ENCODE results near the gene KRTAP12-1. TPM values are rescaled to one million over a fixed set of nuclear protein-coding genes. Genes with fewer than 3 reads are reported as not detected.

The KRTAP12-1 gene
- total RNA-seq, 1 experiment from 2014 or later: not detected

- Histone ChIP-seq H3K36me3 (ENCODE audit: low read depth) (no peaks in the 10 kb centered on the region), H3K27ac (no peak overlapping the region), H4K20me1 (ENCODE audit: insufficient read depth) (no peaks in the 10 kb centered on the region), H3K27me3 (ENCODE audit: insufficient read depth, low read depth) (peaks cover 72% of the 10 kb centered on the region), H3K4me2 (no peak overlapping the region), H3K79me2 (ENCODE audit: low read depth) (no peaks in the 10 kb centered on the region), H3K4me1 (replicated peaks; ENCODE audit: insufficient read depth) (no peaks in the 10 kb centered on the region), H3K9me3 (ENCODE audit: insufficient read depth, low read depth) (no peaks in the 10 kb centered on the region), H3K4me3 (no peak overlapping the region), H3F3A (ENCODE audit: insufficient read depth, low read depth) (no peaks in the 10 kb centered on the region), H3K9me2 (ENCODE audit: insufficient read depth) (no peaks in the 10 kb centered on the region), H2AFZ (no peak overlapping the region)
- DNase-seq: no peak
- intact Hi-C loops (cut with micrococcal nuclease; ENCODE audit: unreplicated experiment): no loop called here
- TF ChIP-seq EZH2 (IDR thresholded peaks at IDR 0.05; ENCODE audit: low read depth) (no peak), CTCF (conservative IDR thresholded peaks at IDR 0.05) (no peak)
- ChIA-PET CTCF (no interaction called here), POLR2A (ENCODE audit: unreplicated experiment) (no interaction called here)
- no TSS peak for BruUV-seq (replicated peaks)
Observed at GRCh38 chr21:44727321-44727720, 45.4 kb upstream of the KRTAP12-1 start.

- H3K36me3 ChIP-seq (ENCODE audit: low read depth): no peaks in the 10 kb centered on the region
- H3K27me3 ChIP-seq (ENCODE audit: insufficient read depth, low read depth): peaks cover 68% of the 10 kb centered on the region
- no peak for TF ChIP-seq EZH2 (IDR thresholded peaks at IDR 0.05; ENCODE audit: low read depth)
- TF ChIP-seq CTCF (conservative IDR thresholded peaks at IDR 0.05): no peak
- H3K4me1 ChIP-seq (replicated peaks; ENCODE audit: insufficient read depth): no peaks in the 10 kb centered on the region
- no TSS peak for BruUV-seq (replicated peaks)
- no peaks in the 10 kb centered on the region for H3K9me2 ChIP-seq (ENCODE audit: insufficient read depth)
- H3K9me3 ChIP-seq (ENCODE audit: insufficient read depth, low read depth): no peaks in the 10 kb centered on the region
- POLR2A ChIA-PET (ENCODE audit: unreplicated experiment): no interaction called here
- H2AFZ ChIP-seq: no peak overlapping the region
- H4K20me1 ChIP-seq (ENCODE audit: insufficient read depth): no peaks in the 10 kb centered on the region
- no peak overlapping the region for H3K4me3 ChIP-seq
- H3K27ac ChIP-seq: no peak overlapping the region
- intact Hi-C loops (cut with micrococcal nuclease; ENCODE audit: unreplicated experiment): no loop called here
- CTCF ChIA-PET: no interaction called here
- no peaks in the 10 kb centered on the region for H3K79me2 ChIP-seq (ENCODE audit: low read depth)
- H3F3A ChIP-seq (ENCODE audit: insufficient read depth, low read depth): no peaks in the 10 kb centered on the region
- no peak overlapping the region for H3K4me2 ChIP-seq
- DNase-seq: no peak
Observed at GRCh38 chr21:44726826-44727225, 44.9 kb upstream of the KRTAP12-1 start.

GRCh38 chr21:44724926-44725325 lies 43.0 kb upstream of the KRTAP12-1 start:
- no peaks in the 10 kb centered on the region for H3K9me2 ChIP-seq (ENCODE audit: insufficient read depth)
- H3K4me3 ChIP-seq: no peak overlapping the region
- no peaks in the 10 kb centered on the region for H3K4me1 ChIP-seq (replicated peaks; ENCODE audit: insufficient read depth)
- no peaks in the 10 kb centered on the region for H3K79me2 ChIP-seq (ENCODE audit: low read depth)
- no peak overlapping the region for H2AFZ ChIP-seq
- ChIA-PET POLR2A (ENCODE audit: unreplicated experiment) (no interaction called here), CTCF (no interaction called here)
- no peak overlapping the region for H3K4me2 ChIP-seq
- intact Hi-C loops (cut with micrococcal nuclease; ENCODE audit: unreplicated experiment): no loop called here
- no peaks in the 10 kb centered on the region for H3F3A ChIP-seq (ENCODE audit: insufficient read depth, low read depth)
- no peak for DNase-seq
- TF ChIP-seq CTCF (conservative IDR thresholded peaks at IDR 0.05): no peak
- TF ChIP-seq EZH2 (IDR thresholded peaks at IDR 0.05; ENCODE audit: low read depth): no peak
- H3K27ac ChIP-seq: no peak overlapping the region
- no peaks in the 10 kb centered on the region for H3K36me3 ChIP-seq (ENCODE audit: low read depth)
- peaks cover 65% of the 10 kb centered on the region for H3K27me3 ChIP-seq (ENCODE audit: insufficient read depth, low read depth)
- no peaks in the 10 kb centered on the region for H4K20me1 ChIP-seq (ENCODE audit: insufficient read depth)
- BruUV-seq (replicated peaks): no TSS peak
- H3K9me3 ChIP-seq (ENCODE audit: insufficient read depth, low read depth): no peaks in the 10 kb centered on the region
